LNCaP clone FGC (cell line): ENCODE measurements around the gene KIAA1217.

ENCODE experiments used
- DNase-seq: peaks from one replicate; pipeline ENCODE4 v3.0.0-alpha.2; 2011; ENCODE audit warnings: low read depth
- H3K4me3 ChIP-seq: 2 replicates; pipeline ENCODE4 v1.5.1; 2011; ENCODE audit warnings: mild to moderate bottlenecking, low read depth, low read length, control low read depth
- TF ChIP-seq, protein P1 (sequence below): IDR thresholded peaks from 2 replicates; pipeline ENCODE4 v1.5.1; 2012; ENCODE audit warnings: mild to moderate bottlenecking; ENCODE audit not compliant: control insufficient read depth, insufficient read depth; ENCODE audit errors: extremely low read depth

The KIAA1217 gene

GRCh38 chr10:24519950-24520349, 311.0 kb downstream of the KIAA1217 start:
- H3K4me3 ChIP-seq: no peak overlapping the region
- DNase-seq: no peak
- TF ChIP-seq, protein P1, sequence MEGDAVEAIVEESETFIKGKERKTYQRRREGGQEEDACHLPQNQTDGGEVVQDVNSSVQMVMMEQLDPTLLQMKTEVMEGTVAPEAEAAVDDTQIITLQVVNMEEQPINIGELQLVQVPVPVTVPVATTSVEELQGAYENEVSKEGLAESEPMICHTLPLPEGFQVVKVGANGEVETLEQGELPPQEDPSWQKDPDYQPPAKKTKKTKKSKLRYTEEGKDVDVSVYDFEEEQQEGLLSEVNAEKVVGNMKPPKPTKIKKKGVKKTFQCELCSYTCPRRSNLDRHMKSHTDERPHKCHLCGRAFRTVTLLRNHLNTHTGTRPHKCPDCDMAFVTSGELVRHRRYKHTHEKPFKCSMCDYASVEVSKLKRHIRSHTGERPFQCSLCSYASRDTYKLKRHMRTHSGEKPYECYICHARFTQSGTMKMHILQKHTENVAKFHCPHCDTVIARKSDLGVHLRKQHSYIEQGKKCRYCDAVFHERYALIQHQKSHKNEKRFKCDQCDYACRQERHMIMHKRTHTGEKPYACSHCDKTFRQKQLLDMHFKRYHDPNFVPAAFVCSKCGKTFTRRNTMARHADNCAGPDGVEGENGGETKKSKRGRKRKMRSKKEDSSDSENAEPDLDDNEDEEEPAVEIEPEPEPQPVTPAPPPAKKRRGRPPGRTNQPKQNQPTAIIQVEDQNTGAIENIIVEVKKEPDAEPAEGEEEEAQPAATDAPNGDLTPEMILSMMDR: no peak

GRCh38 chr10:24524314-24524713, 315.4 kb downstream of the KIAA1217 start:
- no peak overlapping the region for H3K4me3 ChIP-seq
- DNase-seq: no peak
- TF ChIP-seq, protein P1: no peak

GRCh38 chr10:24526085-24526649, 317.2 kb downstream of the KIAA1217 start:
- TF ChIP-seq, protein P1: no peak
- no peak for DNase-seq
- H3K4me3 ChIP-seq: no peak overlapping the region

GRCh38 chr10:24528946-24529345, 320.0 kb downstream of the KIAA1217 start:
- no peak overlapping the region for H3K4me3 ChIP-seq
- TF ChIP-seq, protein P1: no peak
- no peak for DNase-seq

- DNase-seq: no peak
- no peak overlapping the region for H3K4me3 ChIP-seq
- TF ChIP-seq, protein P1: no peak
Observed at GRCh38 chr10:24531439-24531838, 322.5 kb downstream of the KIAA1217 start.

GRCh38 chr10:24533981-24534380, 325.0 kb downstream of the KIAA1217 start:
- H3K4me3 ChIP-seq: no peak overlapping the region
- TF ChIP-seq, protein P1: no peak
- DNase-seq: no peak

DNA sequence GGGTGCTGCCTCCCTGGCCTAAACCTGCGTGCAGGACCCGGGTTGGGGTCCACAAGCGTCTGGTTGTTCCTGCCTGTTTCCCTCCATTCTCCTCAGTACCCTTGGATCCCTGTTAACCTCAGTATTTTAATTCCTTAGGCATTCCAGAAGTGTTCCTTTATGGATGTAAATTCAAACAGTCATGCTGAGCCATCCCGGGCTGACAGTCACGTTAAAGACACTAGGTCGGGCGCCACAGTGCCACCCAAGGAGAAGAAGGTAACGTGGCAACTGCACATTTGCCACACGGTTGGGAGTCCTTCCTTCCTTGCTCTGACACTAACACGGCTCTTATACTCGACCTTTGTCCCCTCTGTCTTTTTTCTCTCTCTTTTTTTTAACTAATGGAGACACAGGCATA, 327.7 kb downstream of the KIAA1217 start:
- no peak overlapping the region for H3K4me3 ChIP-seq
- no peak for DNase-seq
- TF ChIP-seq, protein P1: no peak
